ENCODE measurements around the gene VPS51.

GRCh38 chr11:65058419-65059054 is 37.5 kb upstream of the VPS51 start, which contains the start of gene NAALADL1:
- TF ChIP-seq CTCF (IDR thresholded peaks at IDR 0.05) = no peak
- TF ChIP-seq POLR2AphosphoS5 (IDR thresholded peaks at IDR 0.05) = no peak
- no peak for TF ChIP-seq POLR2A (IDR thresholded peaks at IDR 0.05)

Data from suprapubic skin (tissue), 4 donors.